ENCODE data around the gene EDN3.
A peak's percentile ranks its signal among the peaks of the same experiment; 100 is the strongest.

EDN3 gene

DNA sequence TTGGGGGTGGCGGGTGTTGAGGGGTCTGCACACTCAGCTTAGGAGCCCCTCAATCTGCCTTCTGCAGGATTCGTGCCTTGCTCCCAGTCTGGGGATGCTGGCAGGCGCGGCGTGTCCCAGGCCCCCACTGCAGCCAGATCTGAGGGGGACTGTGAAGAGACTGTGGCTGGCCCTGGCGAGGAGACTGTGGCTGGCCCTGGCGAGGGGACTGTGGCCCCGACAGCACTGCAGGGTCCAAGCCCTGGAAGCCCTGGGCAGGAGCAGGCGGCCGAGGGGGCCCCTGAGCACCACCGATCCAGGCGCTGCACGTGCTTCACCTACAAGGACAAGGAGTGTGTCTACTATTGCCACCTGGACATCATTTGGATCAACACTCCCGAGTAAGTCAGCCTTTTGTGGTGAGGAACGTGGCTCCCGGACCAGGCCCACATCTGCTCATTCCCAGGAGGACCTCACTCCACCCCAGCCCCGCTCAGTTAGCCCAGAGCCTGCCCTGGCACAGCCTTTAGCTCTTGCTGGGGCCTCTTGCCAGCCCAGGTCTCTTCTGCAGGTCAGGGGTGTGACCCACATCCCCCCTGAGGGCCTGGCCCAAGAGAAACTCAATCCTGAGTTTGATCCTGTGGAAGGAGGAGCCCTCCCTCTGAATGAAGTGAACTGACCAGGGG is 1.1 kb downstream of the EDN3 start:
- Mint-ChIP-seq H3K27ac (no peak overlapping the region), H3K27me3 (ENCODE audit: low read depth, poor library complexity) (peaks cover 87% of the 10 kb centered on the region), H3K9me3 (no peaks in the 10 kb centered on the region), H3K4me3 (no peak overlapping the region), H3K36me3 (ENCODE audit: low read depth) (no peaks in the 10 kb centered on the region), H3K4me1 (peaks cover 34% of the 10 kb centered on the region)
- TF ChIP-seq, protein P1, sequence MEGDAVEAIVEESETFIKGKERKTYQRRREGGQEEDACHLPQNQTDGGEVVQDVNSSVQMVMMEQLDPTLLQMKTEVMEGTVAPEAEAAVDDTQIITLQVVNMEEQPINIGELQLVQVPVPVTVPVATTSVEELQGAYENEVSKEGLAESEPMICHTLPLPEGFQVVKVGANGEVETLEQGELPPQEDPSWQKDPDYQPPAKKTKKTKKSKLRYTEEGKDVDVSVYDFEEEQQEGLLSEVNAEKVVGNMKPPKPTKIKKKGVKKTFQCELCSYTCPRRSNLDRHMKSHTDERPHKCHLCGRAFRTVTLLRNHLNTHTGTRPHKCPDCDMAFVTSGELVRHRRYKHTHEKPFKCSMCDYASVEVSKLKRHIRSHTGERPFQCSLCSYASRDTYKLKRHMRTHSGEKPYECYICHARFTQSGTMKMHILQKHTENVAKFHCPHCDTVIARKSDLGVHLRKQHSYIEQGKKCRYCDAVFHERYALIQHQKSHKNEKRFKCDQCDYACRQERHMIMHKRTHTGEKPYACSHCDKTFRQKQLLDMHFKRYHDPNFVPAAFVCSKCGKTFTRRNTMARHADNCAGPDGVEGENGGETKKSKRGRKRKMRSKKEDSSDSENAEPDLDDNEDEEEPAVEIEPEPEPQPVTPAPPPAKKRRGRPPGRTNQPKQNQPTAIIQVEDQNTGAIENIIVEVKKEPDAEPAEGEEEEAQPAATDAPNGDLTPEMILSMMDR (IDR thresholded peaks at IDR 0.05) = no peak
- no peak for DNase-seq

DNA sequence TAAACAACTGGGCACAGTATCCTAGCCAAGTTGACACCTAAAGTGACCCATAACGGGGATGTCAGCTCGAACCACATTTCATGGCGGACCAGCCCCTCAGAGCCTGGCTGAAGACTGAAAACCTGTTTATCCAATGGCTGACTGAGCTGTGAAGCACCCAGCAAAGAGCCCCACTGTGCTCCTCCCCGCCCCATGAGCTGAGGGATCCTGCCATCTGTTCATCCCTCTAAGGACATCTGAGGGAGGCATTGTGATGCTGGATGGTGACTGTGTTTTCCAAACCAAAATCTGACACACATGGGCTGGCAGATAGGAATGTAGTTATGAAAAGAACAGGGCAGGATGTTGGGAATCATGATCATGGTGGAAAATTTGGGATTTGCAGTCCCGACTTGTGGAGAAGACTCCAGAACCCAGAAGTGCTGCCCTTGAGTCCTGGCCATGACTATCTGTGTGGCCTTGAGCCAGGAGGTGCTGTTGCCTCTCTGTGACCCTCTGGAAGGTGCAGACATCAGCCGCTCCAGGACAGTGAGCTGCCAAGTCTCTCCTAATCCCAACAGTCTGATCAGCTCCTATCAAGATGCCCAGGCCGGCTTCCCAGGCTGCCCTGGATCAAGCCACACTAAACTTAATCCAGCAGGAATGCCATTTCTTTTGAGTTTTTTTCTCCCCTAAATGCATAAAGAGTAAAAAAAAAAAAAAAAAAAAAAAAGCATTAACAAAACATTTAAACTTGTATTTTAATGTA is 5.7 kb downstream of the EDN3 start:
- Mint-ChIP-seq H3K4me3 (no peak overlapping the region), H3K9me3 (no peaks in the 10 kb centered on the region), H3K27me3 (ENCODE audit: low read depth, poor library complexity) (peaks cover 54% of the 10 kb centered on the region), H3K4me1 (peaks cover 36% of the 10 kb centered on the region), H3K27ac (no peak overlapping the region), H3K36me3 (ENCODE audit: low read depth) (no peaks in the 10 kb centered on the region)
- no peak for DNase-seq
- TF ChIP-seq, protein P1 (IDR thresholded peaks at IDR 0.05) = no peak

GRCh38 chr20:59307270-59307669 is 6.9 kb downstream of the EDN3 start:
- no peak for DNase-seq
- Mint-ChIP-seq H3K27me3 (ENCODE audit: low read depth, poor library complexity) (peaks cover 42% of the 10 kb centered on the region), H3K4me3 (no peak overlapping the region), H3K4me1 (peaks cover 39% of the 10 kb centered on the region), H3K27ac (no peak overlapping the region), H3K9me3 (no peaks in the 10 kb centered on the region), H3K36me3 (ENCODE audit: low read depth) (no peaks in the 10 kb centered on the region)
- TF ChIP-seq, protein P1 (IDR thresholded peaks at IDR 0.05) = no peak

- peaks cover 37% of the 10 kb centered on the region for H3K4me1 Mint-ChIP-seq
- H3K27ac Mint-ChIP-seq = no peak overlapping the region
- H3K9me3 Mint-ChIP-seq = peaks cover 6% of the 10 kb centered on the region
- no peak for DNase-seq
- no peaks in the 10 kb centered on the region for H3K36me3 Mint-ChIP-seq (ENCODE audit: low read depth)
- peaks cover 28% of the 10 kb centered on the region for H3K27me3 Mint-ChIP-seq (ENCODE audit: low read depth, poor library complexity)
- TF ChIP-seq, protein P1 (IDR thresholded peaks at IDR 0.05) = no peak
- H3K4me3 Mint-ChIP-seq = no peak overlapping the region
Measured at GRCh38 chr20:59308493-59309201, 8.2 kb downstream of the EDN3 start.

DNA sequence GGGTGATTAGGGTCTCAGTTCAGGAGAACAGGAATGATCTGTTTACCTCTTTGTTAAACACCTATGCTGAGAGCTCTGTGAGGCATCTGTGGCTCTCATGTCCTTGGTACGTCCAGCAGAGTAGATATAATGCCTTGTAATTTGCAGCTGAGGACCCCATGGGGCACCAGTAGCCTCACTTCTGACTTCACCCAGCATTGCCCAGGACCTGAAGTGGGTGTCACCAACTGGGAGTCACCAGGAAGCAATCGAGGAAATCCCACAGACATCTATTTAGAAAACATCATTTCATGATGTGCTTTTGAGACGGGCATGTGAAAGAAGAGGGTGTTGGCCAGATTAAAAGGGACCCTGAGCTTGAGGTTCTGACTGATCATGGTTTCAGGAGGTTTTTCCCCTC is 8.8 kb downstream of the EDN3 start:
- peak overlapping the region; percentile 31 for H3K27ac Mint-ChIP-seq
- peaks cover 37% of the 10 kb centered on the region for H3K4me1 Mint-ChIP-seq
- H3K36me3 Mint-ChIP-seq (ENCODE audit: low read depth) = no peaks in the 10 kb centered on the region
- H3K4me3 Mint-ChIP-seq = no peak overlapping the region
- DNase-seq = no peak
- H3K27me3 Mint-ChIP-seq (ENCODE audit: low read depth, poor library complexity) = peaks cover 22% of the 10 kb centered on the region
- peaks cover 9% of the 10 kb centered on the region for H3K9me3 Mint-ChIP-seq
- TF ChIP-seq, protein P1 (IDR thresholded peaks at IDR 0.05) = no peak

All from nephron progenitor cell (in vitro differentiated cells).